Stimulated activated CD4-positive, alpha-beta T cell treated with anti-CD3 and anti-CD28 coated beads, Interleukin-15, amount 100 ng/mL, for 1 hour (primary cell): Measurements from ENCODE around the gene SLC16A8.

Experiments
- DNase-seq, 2 donors: peaks; one replicate each; pipeline ENCODE4 v3.0.0-alpha.2; 2020; ENCODE audit warnings: low read depth in 1 of 2, low spot score in 1 of 2

The SLC16A8 gene

DNA sequence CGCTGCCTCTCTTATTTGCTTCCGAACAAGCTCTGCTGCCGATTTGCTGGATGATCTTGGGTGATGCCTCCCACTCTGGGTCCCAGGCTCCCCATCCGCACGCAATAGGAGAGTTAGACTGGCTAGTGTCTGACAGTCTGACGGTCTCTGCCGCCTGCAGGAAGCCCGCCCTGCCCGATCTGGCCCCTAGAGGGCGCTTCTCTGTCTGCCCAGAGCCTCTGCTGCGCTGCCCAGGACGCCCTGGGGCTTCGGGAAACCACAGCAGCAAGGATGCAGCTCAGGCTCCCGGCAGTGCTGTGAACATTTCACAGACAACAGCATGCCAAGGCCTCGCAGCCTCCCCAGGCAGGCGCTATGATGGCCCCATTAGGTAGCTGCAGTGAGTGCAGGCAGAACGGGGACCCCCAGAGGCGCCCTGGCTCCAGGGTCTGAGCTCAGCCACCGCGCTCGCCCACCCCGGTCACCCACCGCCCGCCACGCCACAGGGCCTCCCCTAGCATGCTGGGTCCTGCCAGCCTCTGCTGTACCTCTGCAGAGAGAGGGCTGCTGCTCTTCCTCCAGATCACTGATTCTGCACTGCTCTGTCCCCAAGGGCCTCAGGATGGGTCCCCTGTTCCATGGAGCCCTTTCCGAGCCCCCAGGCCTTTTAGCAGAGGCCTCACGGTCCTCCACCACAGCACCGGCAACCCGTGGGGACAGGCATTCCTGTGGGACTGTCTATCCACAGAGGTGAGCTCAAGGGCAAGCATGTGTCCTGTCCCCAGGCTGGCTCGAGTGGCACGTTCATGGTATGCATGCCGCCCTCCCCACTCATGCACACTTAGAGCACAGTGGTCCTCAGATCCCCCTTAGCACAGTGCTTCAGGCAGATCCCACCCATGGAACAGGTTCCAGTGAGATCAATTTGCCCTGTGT is 30.8 kb upstream of the SLC16A8 start:
- DNase-seq: peak; percentile 45 to 71

DNA sequence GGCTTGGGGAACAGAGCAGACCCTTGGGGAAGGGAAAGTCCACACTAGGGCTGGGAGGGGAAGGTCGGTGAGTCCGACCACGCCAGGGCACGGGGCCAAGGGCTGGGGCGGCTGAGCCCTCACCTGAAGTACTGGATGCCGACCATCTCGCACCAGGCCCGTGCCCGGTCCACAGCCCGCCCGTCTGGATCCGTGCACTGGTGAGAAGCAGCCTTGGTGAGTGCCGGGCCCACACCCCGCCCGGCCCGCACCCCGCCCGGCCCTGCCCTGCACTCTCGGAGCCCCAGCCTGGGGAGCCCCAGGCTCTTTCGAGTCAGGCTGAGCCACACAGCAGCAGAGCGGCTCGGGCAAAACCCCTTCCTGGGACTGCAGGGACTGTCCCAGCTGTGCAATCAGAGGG is 28.4 kb upstream of the SLC16A8 start:
- DNase-seq: no peak

DNA sequence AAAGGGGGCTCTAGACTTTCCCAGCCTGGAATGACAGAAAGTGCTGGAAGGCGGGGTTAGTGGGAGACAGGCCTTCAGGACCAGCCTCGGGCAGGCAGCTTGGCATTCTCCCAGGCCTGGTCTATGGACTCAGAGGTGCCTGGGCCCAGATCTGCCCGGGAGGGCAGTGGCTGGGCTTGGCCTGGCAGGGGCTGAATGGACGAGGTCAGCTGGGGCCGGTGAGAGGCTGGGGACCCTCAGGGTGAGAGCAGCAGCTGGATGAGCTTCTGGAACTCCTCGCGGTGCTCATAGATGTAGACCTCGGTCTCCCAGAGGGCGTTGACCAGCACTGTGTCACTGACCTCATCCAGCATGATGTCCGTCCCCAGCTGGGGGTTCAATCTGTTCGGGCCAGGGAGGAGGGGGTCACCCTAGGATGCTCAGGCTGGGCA is 28.0 kb upstream of the SLC16A8 start:
- DNase-seq: no peak

- no peak for DNase-seq
Observed at GRCh38 chr22:38110863-38111852, 27.2 kb upstream of the SLC16A8 start.

DNA sequence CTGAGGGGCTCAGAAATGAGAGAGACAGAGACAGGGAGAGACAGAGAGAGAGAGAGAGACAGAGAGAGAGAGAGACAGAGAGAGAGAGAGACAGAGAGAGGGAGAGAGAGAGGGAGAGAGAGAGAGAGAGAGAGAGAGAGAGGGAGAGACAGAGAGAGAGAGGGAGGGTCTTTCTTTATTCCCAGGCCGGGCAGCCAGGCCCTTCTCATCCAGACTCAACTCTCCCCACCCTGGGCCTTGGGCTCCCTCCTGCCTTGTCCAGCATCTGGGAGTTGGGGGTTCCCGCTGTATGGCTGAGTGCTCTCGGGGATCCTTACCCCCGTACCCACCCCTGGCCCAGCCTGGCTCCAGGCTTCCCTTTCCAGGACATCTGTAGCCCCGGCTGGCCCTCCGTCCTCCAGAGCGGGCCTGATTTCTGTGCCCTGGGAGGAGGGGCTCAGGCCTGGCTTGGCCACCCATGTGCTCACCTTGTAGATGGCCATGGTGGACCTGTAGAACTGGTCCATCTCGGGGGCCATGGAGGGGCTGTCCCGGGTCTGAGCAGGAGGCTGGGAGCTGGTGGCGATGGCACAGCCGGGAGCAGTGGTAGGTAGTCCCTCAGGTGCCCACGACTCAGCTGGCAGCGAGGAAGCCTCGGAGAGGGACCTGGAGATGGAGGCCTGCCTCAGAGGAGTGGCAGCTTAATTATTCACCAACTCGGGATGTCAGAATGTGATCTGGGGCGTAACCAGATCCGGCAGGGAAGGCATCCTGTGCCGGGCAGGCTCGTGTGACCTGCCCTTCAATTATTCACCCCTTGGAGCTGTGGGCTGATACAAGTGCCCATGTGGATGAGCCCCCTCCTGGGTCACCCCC is 26.3 kb upstream of the SLC16A8 start, which contains the start of gene BAIAP2L2:
BAIAP2L2 (minus strand) TSS at position 677 of the 855 bp plus-strand sequence; CDS start at position 518, 159 bp downstream.
- no peak for DNase-seq

GRCh38 chr22:38109371-38110001 is 25.5 kb upstream of the SLC16A8 start:
- no peak for DNase-seq

- no peak for DNase-seq
Observed at GRCh38 chr22:38108561-38109319, 24.8 kb upstream of the SLC16A8 start.

GRCh38 chr22:38107692-38108515 is 23.9 kb upstream of the SLC16A8 start:
- no peak for DNase-seq

DNA sequence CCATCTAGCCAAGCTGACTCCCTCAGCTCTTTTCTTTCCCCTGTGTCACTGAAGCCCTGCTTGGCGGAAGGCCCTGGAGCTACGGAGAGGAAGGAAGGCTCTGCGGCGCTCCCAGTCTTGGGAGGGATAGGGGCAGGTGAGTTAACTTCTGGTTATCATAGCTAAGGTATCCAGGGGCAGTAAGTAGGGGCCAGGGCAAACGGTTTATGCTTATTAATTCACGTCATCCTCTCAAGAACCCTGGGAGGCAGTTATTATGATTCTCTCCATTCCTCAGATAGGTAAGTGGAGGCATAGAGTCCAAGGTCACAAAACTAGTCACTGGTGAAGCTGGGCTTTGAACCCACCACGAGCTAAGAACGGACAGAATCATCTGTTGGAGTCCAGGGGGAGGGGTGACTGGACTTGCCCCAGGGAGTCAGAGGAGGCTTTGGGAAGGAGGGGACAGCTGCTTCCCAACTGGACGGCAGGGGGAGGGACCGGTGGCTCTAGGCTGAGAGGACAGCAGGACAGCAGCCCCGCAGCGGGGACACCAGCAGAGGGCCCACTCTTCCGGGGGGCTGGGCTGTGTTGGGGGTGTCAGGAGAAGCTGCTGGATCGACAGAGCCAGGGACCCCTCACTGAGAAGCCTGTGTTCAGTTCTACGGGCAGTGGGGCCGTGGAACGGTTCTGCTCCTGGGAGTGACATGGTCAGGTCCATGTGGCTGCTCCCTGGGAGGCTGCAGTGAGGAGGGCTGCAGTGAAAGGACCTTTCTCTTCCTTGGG is 23.0 kb upstream of the SLC16A8 start:
- no peak for DNase-seq

GRCh38 chr22:38104084-38104483 is 20.1 kb upstream of the SLC16A8 start:
- no peak for DNase-seq

- DNase-seq: no peak
Observed at GRCh38 chr22:38103641-38104040, 19.7 kb upstream of the SLC16A8 start.

GRCh38 chr22:38098410-38099249 is 14.6 kb upstream of the SLC16A8 start:
- DNase-seq: no peak

DNA sequence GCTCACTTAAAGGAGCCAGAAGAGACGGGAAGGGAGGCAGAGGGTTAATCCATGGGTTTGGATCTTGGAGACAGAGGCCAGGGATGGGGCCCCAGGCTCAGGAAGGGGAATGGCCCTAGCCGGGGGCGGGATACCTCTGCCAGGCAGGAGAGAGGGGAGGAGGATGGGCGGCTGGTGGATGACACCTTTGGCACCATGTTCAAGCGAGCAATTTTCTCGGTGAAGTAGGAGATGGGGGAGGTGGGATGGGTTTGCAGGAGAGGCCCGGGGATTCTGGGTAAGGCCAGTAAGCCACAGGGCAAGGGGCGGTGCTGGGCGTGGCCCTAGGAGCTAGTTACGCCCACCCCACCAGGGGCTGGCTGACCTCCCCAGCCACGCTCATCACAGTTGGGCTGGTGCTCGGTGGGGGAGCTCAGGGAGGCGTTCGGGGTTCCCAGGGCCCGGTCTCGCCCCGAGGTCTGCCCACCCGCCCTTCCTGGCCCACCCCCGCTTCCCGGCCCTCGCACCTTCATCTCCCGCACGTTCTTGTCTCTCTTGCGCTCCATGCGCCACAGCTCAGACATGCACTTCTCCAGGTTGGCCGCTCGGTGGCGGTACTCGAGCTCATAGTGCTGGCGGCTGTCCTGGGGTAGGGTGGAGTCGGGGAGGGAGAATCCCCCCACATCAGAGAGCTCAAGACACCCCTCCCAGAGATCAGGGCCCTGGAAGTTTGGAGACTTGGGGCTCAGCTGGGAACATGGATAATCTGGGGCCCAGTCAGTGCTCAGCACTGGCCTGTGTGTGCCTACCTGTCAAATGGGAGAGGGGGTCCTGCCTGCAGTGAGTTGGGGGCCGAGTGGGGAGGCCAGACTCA is 13.8 kb upstream of the SLC16A8 start:
- no peak for DNase-seq

DNA sequence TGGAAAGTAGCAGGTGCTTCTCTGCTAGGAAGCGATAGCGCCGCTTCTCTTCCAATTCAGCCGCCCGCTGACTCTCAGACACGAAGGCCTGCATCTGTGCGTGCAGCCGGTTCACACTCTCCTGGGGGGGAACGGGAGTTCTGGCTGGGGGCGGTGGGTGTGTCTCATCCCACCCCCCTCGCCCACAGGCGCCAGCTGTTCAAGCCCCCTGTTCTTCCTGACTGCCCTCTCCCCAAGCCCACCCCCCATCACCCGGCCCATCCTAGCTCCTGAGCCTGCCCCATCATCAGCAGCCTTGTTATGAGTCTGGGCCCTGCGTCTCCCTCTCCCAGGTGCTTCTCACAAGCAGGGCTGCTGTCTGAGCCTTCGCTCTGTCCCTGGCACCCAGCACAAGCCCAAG is 13.1 kb upstream of the SLC16A8 start:
- DNase-seq: no peak

- no peak for DNase-seq
Observed at GRCh38 chr22:38089474-38089851, 5.5 kb upstream of the SLC16A8 start.
